ENCODE results near the gene NUTM2G.
"Not testable (repeated sequence)": the region's sequence is repeated elsewhere in the genome, so short reads cannot be mapped to it uniquely, and the experiment has no call there.

- TF ChIP-seq POLR2A, CTCF, EP300, POLR2AphosphoS5 (IDR thresholded peaks at IDR 0.05): not testable (repeated sequence)
Observed at GRCh38 chr9:96915539-96915938, 13.1 kb upstream of the NUTM2G start.

Measured in gastroesophageal sphincter (tissue), 3 donors.